Breast epithelium (tissue), 4 donors: ENCODE results near the gene KRT5. TPM values are rescaled to one million over a fixed set of nuclear protein-coding genes. Genes with fewer than 3 reads are reported as not detected.
A peak's percentile ranks its signal among the peaks of the same experiment; 100 is the strongest.

Source experiments
- DNase-seq, 2 donors: peaks; one replicate each; pipeline ENCODE4 v3.0.0-alpha.2; 2019; ENCODE audit warnings: low spot score in 2 of 2
- H3K27ac ChIP-seq, 2 donors: fragments of 200-600 bp; sonication (generic) in 1 of 2; one replicate each; pipeline ENCODE4 v1.5.1; 2016 to 2019; ENCODE audit warnings: mild to moderate bottlenecking in 1 of 2
- H3K27me3 ChIP-seq, 2 donors: fragments of 200-600 bp; sonication (generic) in 1 of 2; one replicate each; pipeline versions ENCODE4 v1.5.1 to v1.6.0; 2017 to 2019; ENCODE audit warnings: control low read depth in 1 of 2, mild to moderate bottlenecking in 1 of 2
- H3K36me3 ChIP-seq: fragments of 200-600 bp; one replicate; pipeline ENCODE4 v1.5.1; 2019
- H3K4me1 ChIP-seq, 2 donors: fragments of 200-600 bp; sonication (generic); one replicate each; pipeline ENCODE4 v1.5.1; 2016 to 2019; ENCODE audit warnings: control low read depth in 1 of 2
- H3K4me3 ChIP-seq, 3 donors: fragments of 200-600 bp; sonication (generic); 1 replicate in 2 of 3; 2 replicates in 1 of 3; pipeline ENCODE4 v1.5.1; 2016 to 2019; ENCODE audit warnings: mild to moderate bottlenecking in 3 of 3, moderate library complexity in 2 of 3
- H3K9me3 ChIP-seq, 2 donors: fragments of 200-600 bp; sonication (generic) in 1 of 2; one replicate each; pipeline ENCODE4 v1.5.1; 2016 to 2019; ENCODE audit warnings: control low read depth in 1 of 2
- POLR2A ChIP-seq: fragments of 450-650 bp; IDR thresholded peaks from one replicate; pipeline ENCODE4 v1.6.1; 2016; ENCODE audit warnings: antibody characterized with exemption, mild to moderate bottlenecking, moderate library complexity
- POLR2AphosphoS5 ChIP-seq, 3 donors: sonication (generic); formaldehyde crosslinking; IDR thresholded peaks; one replicate each; pipeline ENCODE4 v1.6.1; 2017; ENCODE audit warnings: antibody characterized with exemption in 3 of 3
- intact Hi-C: fragments of 100-400 bp; cut with DNase I; formaldehyde crosslinking; loops from one replicate; pipeline ENCODE4 v1.15.1; 2023; ENCODE audit warnings: low total_unique reads
- total RNA-seq, 3 donors: library from RNA; depleted of rRNA; stranded (reverse); fragments of >200 nt; gene quantifications; one replicate each; pipeline ENCODE4 v1.1.0, GENCODE V29; 2016
- TF ChIP-seq, protein P1 (sequence below), 3 donors: fragments of 450-650 bp; IDR thresholded peaks; one replicate each; pipeline ENCODE4 v1.5.1; 2016 to 2017; ENCODE audit warnings: antibody characterized with exemption in 3 of 3, mild to moderate bottlenecking in 3 of 3, moderate library complexity in 3 of 3

The KRT5 gene
- total RNA-seq, 3 donors from 2014 or later, result 4.3 to 464 (median 413) TPM

DNA sequence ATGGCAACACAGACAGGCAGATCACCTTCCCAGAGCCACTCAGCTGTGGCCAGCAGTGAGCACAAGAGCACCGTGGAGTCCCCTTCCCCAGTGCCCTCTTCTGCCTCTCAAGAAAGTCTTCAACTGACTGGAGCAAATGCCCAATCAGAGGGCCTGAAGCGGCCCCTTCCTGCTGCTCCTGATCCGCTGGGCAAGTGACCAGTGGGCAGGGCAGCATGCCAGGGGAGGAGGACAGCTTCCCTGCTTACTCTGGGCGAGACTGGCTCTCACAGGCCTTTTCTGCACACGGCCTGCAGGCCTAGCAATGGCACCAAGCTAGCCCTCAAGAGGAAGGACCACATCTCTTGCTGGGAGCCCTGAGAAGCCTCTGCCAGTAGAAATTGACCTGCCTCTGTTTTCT, 31.9 kb upstream of the KRT5 start:
- H3K4me1 ChIP-seq, result no peaks in the 10 kb centered on the region
- H3K36me3 ChIP-seq, result no peaks in the 10 kb centered on the region
- DNase-seq, result no peak
- TF ChIP-seq POLR2AphosphoS5 (IDR thresholded peaks at IDR 0.05), result no peak
- TF ChIP-seq, protein P1, sequence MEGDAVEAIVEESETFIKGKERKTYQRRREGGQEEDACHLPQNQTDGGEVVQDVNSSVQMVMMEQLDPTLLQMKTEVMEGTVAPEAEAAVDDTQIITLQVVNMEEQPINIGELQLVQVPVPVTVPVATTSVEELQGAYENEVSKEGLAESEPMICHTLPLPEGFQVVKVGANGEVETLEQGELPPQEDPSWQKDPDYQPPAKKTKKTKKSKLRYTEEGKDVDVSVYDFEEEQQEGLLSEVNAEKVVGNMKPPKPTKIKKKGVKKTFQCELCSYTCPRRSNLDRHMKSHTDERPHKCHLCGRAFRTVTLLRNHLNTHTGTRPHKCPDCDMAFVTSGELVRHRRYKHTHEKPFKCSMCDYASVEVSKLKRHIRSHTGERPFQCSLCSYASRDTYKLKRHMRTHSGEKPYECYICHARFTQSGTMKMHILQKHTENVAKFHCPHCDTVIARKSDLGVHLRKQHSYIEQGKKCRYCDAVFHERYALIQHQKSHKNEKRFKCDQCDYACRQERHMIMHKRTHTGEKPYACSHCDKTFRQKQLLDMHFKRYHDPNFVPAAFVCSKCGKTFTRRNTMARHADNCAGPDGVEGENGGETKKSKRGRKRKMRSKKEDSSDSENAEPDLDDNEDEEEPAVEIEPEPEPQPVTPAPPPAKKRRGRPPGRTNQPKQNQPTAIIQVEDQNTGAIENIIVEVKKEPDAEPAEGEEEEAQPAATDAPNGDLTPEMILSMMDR (IDR thresholded peaks at IDR 0.05), result no peak
- TF ChIP-seq POLR2A, result no peak
- H3K27me3 ChIP-seq, result no peaks in the 10 kb centered on the region
- no peaks in the 10 kb centered on the region for H3K9me3 ChIP-seq
- intact Hi-C loops, result no loop called here
- H3K27ac ChIP-seq, result no peak overlapping the region
- no peak overlapping the region for H3K4me3 ChIP-seq

DNA sequence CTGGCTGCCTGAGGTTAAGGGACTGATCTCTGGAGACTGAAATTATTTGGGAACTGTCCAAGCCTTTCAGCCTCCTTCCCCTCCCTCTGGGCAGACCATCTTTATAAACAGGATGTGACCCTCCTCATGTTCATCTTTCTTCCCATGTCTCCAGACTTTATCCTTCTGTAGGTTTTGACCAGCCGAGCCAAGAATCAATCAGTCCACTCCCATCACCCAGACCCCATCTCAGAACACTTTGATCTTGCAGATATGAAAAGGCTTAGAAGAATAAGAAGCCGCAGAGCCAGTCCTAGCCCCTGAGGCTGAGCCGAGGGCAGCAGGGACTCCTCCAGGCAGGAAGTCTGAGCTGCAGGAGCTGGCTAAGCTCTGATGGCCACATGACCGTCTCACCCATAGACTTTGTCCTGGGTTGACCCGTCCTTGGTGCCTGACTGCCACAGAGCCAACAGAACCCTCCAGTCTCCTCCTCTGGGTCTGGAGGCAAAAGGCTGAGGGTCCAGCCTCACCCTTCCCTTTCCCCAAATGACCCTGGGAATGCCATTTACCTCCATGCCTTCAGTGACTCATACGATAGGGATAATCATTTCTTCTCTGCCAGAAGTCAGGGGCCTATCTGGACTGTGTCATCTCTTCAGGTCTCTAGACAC, 31.1 kb upstream of the KRT5 start:
- intact Hi-C loops, result no loop called here
- no peak for DNase-seq
- TF ChIP-seq POLR2A (no peak), POLR2AphosphoS5 (IDR thresholded peaks at IDR 0.05) (no peak)
- TF ChIP-seq, protein P1 (IDR thresholded peaks at IDR 0.05), result no peak

DNA sequence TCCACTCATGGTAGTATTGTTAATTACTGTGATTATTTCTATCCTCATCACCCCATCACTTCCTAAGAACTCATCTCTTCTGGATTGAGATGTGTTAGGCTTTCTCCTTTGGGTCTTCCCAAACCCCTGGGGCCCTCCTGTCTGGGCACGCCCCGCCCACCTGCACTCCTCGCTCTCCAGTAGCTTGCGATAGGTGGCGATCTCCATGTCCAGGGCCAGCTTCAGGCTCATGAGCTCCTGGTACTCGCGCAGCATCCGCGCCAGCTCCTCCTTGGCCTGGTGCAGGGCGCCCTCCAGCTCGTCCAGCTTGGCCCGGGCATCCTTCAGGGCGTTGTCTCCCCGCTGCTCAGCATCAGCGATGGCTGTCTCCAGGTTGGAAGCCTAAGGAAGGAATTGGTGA, 25.9 kb upstream of the KRT5 start:
- Histone ChIP-seq H3K27ac (no peak overlapping the region), H3K27me3 (no peaks in the 10 kb centered on the region), H3K36me3 (no peaks in the 10 kb centered on the region), H3K4me3 (no peak overlapping the region), H3K9me3 (no peaks in the 10 kb centered on the region), H3K4me1 (peaks cover 0 to 10% of the 10 kb centered on the region in 2 donors)
- TF ChIP-seq POLR2A (no peak), POLR2AphosphoS5 (IDR thresholded peaks at IDR 0.05) (no peak)
- TF ChIP-seq, protein P1 (IDR thresholded peaks at IDR 0.05), result no peak
- no peak for DNase-seq
- intact Hi-C loops, result loop anchor here (5.0 kb wide), 1 partner anchor 886 kb away; no protein-coding TSS in a partner anchor

More for the DNA sequence above, 31.1 kb upstream of the KRT5 start:
- Histone ChIP-seq H3K27ac (no peak overlapping the region), H3K36me3 (no peaks in the 10 kb centered on the region), H3K4me1 (no peaks in the 10 kb centered on the region), H3K27me3 (no peaks in the 10 kb centered on the region), H3K4me3 (no peak overlapping the region), H3K9me3 (no peaks in the 10 kb centered on the region)

DNA sequence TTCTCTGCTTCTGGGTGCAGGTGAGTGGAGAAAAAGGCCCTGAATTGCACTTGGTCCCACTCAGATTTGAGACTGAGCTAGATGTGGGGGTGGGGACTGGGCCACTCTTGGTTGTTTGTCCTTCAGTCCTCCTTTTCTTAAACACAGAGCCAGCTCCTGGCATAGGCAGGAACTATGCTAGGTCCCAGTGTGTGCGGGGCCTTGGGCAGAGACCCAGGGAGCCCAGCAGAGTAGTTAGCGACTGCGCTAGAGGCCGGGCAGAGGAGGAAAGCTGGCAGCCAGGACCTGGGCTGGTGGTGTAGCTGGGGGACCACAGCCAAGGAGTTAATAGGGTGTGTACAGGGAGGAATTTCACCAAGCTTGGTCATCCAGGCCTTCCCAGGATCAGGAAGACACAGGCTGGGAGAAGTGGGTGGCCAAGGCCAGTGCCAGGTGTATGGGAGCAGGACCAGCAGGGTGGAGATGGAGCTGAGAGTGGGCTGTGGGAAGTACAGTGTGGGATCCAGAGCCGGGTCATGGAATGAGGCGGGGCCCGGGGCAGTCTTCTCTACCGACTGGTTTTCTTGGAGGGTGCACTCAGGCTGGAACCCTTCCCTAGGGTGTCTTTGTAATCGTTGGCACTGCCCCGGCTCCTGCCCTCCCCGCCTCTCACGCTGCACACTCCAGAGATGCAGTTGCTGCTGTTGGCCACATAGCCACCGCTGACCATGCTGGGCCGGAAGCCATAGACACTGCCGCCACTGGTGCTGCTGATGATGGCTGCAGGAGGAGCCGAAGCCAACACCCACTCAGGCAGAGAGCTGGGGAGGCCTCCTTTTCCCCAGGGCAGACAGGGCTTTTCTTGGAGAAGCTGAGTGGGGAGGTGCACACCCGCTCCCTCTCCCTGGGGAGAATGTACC, 24.0 kb upstream of the KRT5 start:
- H3K9me3 ChIP-seq, result no peaks in the 10 kb centered on the region
- TF ChIP-seq POLR2AphosphoS5 (IDR thresholded peaks at IDR 0.05) (no peak), POLR2A (no peak)
- TF ChIP-seq, protein P1 (IDR thresholded peaks at IDR 0.05), result no peak
- H3K27ac ChIP-seq, result peak overlapping the region; percentile 43 to 56
- peaks cover 0 to 10% of the 10 kb centered on the region in 2 donors for H3K4me1 ChIP-seq
- intact Hi-C loops, result no loop called here
- H3K36me3 ChIP-seq, result no peaks in the 10 kb centered on the region
- no peaks in the 10 kb centered on the region for H3K27me3 ChIP-seq
- no peak for DNase-seq
- H3K4me3 ChIP-seq, result no peak overlapping the region
